Measurements from ENCODE around the gene ATP1A3. TPM values are rescaled to one million over a fixed set of nuclear protein-coding genes. Genes with fewer than 3 reads are reported as not detected.
"Not testable (repeated sequence)": the region's sequence is repeated elsewhere in the genome, so short reads cannot be mapped to it uniquely, and the experiment has no call there.

Gene ATP1A3
- total RNA-seq, 1 donor from 2014 or later: 1.4 TPM

DNA sequence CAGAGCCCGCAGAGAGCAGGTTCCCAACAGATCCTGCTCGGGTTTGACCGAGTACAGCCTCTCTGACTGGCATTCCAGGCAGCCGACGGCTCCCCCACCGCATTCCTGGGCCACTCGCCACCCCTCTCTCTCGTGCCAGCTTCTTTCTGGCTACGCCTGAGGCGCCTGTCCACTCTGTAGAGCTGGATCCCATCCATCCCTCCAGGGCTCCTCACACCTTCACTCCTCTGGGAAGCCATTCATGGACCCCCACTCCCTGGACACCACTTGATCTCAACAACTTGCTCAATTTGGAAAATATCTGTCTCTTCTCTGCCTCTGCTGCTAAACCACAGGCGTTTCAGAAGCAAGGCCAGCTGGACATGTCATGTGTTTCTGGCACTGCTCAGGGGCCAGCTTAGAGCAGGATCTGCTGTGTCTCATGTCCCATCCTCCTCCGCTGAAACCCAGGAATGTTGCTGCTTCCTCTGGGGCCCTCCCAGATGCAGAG, 30.6 kb upstream of the ATP1A3 start:
- H3K9me3 Mint-ChIP-seq: no peaks in the 10 kb centered on the region
- H3K4me1 Mint-ChIP-seq (ENCODE audit: low read depth): no peaks in the 10 kb centered on the region
- no peaks in the 10 kb centered on the region for H3K36me3 Mint-ChIP-seq (ENCODE audit: low read depth)
- H3K27ac Mint-ChIP-seq: no peak overlapping the region
- intact Hi-C loops (cut with micrococcal nuclease): no loop called here
- H3K27me3 Mint-ChIP-seq (ENCODE audit: insufficient read depth): peaks cover 5% of the 10 kb centered on the region
- no peak overlapping the region for H3K4me3 Mint-ChIP-seq
- DNase-seq (ENCODE audit: low spot score): no peak

DNA sequence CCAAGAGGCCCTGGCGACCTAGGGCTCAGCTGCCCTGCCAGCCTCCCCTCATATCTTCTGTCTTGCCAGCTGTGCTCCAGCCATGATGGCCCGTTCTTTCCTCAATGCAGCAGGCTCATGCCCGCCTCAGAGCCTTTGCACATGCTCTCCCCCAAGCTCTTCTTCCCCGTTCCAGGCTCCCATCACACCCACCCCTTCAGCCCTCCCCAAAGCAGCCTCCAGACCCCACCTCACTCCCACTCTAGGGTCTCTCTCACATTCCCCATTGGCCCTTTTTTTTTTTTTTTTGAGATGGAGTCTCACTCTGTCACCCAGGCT, 29.9 kb upstream of the ATP1A3 start:
- Mint-ChIP-seq H3K9me3 (no peaks in the 10 kb centered on the region), H3K27me3 (ENCODE audit: insufficient read depth) (peaks cover 3% of the 10 kb centered on the region), H3K4me1 (ENCODE audit: low read depth) (no peaks in the 10 kb centered on the region), H3K4me3 (no peak overlapping the region), H3K27ac (no peak overlapping the region), H3K36me3 (ENCODE audit: low read depth) (no peaks in the 10 kb centered on the region)
- intact Hi-C loops (cut with micrococcal nuclease): no loop called here
- DNase-seq (ENCODE audit: low spot score): no peak

DNA sequence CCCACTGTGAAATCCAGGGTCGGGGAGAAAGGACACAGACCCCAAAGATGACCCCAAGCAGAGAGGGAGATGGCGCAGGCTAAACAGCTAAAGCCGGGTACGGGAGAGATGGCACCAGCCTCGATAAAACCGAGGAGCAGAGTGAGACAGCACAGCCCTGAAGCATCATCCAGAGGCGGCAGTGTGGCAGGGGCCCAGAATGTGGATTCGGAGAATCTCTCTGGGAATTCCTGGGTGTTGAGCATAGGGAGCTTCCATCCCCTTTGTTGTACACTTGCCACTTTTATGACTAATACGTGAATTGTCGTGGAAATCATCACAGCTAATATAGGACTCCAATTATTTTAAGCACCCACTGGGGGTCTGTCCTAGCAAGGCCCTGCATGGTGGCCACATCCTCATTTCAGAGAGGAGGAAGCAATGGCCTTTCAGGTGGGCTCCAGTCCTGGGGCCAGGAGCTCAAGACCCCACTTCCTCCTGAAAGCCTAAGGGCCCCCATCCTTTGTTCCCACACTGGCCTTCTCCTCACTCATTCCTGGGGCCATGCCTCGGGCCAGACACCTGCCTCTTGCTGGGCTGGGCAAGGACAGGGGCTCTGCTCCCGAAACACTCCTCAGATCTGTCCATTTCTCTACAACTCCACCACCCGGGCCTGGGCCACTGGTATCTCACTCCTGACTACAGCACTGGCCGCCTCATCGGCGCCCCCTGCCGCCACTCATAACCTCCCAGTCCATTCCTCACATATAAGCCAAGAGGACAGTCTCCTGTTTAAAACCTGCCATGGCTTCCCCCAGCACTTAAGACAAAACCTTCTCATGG, 29.3 kb upstream of the ATP1A3 start:
- Mint-ChIP-seq H3K4me1 (ENCODE audit: low read depth) (no peaks in the 10 kb centered on the region), H3K9me3 (no peaks in the 10 kb centered on the region), H3K27ac (no peak overlapping the region), H3K27me3 (ENCODE audit: insufficient read depth) (peaks cover 3% of the 10 kb centered on the region), H3K36me3 (ENCODE audit: low read depth) (no peaks in the 10 kb centered on the region), H3K4me3 (no peak overlapping the region)
- intact Hi-C loops (cut with micrococcal nuclease): no loop called here
- no peak for DNase-seq (ENCODE audit: low spot score)

DNA sequence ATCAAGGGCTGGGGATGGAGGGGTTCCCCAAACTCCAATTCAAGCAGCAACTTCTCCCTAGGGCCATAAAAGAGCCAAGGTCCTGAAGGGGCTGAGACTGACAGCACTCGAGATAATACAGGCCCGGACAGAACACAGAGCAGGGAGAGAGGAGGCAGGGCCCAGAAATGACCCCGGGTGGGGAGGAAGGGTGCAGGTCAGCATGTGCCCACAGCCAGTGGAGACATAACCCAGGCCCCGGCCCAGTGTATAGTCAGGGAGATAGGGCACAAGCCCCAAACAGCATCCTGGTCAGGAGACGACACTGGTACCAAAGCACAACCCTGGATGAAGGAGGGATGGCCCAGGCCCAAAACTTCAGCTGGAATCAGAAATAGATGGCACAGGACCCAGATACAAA, 28.6 kb upstream of the ATP1A3 start:
- no peak overlapping the region for H3K4me3 Mint-ChIP-seq
- no peaks in the 10 kb centered on the region for H3K4me1 Mint-ChIP-seq (ENCODE audit: low read depth)
- H3K9me3 Mint-ChIP-seq: no peaks in the 10 kb centered on the region
- DNase-seq (ENCODE audit: low spot score): no peak
- H3K27ac Mint-ChIP-seq: no peak overlapping the region
- intact Hi-C loops (cut with micrococcal nuclease): no loop called here
- peaks cover 3% of the 10 kb centered on the region for H3K27me3 Mint-ChIP-seq (ENCODE audit: insufficient read depth)
- H3K36me3 Mint-ChIP-seq (ENCODE audit: low read depth): no peaks in the 10 kb centered on the region

DNA sequence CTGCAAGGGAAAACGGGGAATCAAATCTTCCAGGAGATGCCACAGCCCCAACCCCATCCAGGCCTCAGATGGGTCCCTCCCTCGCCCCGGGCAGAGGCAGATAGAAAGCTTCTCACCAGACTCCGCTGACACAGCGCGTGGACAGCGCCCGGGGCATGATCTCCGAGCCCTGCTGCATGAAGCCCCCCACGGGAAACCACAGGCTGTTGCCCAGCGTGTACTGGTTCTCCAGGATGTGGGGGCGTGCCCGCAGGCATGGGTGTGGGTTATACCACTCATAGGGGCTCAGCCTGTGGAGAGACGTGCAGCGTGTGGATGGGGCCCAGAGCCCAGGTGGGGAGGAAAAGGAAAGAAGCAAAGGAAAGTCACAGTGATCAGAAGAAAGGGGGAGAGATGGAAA, 27.2 kb upstream of the ATP1A3 start:
- Mint-ChIP-seq H3K27ac (no peak overlapping the region), H3K4me3 (no peak overlapping the region), H3K9me3 (no peaks in the 10 kb centered on the region), H3K27me3 (ENCODE audit: insufficient read depth) (peaks cover 5% of the 10 kb centered on the region), H3K4me1 (ENCODE audit: low read depth) (no peaks in the 10 kb centered on the region), H3K36me3 (ENCODE audit: low read depth) (no peaks in the 10 kb centered on the region)
- intact Hi-C loops (cut with micrococcal nuclease): no loop called here
- DNase-seq (ENCODE audit: low spot score): no peak

DNA sequence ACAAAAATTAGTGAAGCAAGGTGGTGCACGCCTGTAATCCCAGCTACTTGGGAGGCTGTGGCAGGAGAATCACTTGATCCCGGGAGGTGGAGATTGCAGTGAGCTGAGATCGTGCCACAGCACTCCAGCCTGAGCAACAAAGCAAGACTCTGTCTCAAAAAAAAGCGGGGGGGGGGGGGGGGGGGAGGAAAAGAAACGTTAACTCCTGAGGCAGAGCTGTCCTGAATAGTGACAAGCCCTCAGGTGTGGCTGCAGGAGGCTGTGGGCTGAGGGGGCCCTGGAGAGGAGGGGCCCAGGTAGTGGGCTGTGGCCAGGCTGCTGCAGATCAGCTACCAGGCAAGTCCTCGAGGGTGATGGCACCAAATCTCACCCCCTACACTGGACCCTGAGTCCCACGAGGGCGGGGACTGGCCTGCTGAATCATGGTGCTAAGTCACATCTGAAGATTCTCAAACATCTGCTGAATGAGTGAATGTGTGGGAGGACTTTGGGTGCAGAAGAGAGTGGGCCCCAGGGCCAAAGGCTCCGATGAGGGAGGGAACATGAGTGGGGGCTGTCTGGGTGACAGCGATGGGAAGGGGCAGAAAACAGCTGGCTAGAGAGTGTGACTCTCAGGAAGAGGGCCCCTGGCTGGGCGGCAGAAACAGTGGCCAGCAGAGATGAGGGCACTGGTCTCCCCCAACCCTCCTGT, 24.6 kb upstream of the ATP1A3 start:
- H3K4me3 Mint-ChIP-seq: no peak overlapping the region
- H3K36me3 Mint-ChIP-seq (ENCODE audit: low read depth): no peaks in the 10 kb centered on the region
- peaks cover 5% of the 10 kb centered on the region for H3K27me3 Mint-ChIP-seq (ENCODE audit: insufficient read depth)
- H3K27ac Mint-ChIP-seq: no peak overlapping the region
- no peak for DNase-seq (ENCODE audit: low spot score)
- no peaks in the 10 kb centered on the region for H3K4me1 Mint-ChIP-seq (ENCODE audit: low read depth)
- intact Hi-C loops (cut with micrococcal nuclease): no loop called here
- H3K9me3 Mint-ChIP-seq: no peaks in the 10 kb centered on the region

DNA sequence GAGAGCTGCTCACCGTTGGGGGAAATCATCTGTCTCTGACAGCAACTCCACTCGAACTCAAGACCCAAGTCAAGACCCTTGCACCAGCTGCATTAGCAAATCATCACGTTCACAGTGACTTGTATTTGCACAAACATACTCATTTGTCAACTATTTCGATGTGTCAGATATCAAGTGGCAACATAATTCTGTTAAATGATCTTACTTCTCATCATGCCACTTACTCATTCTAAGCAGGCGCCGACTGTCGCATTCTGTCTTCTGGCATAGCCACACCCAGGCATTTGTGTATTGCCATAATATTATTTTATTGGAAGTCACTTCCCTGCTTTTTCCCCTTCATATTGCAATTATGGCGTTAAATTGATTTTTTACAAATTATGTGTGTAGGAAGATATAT, 23.0 kb upstream of the ATP1A3 start:
- H3K4me1 Mint-ChIP-seq (ENCODE audit: low read depth): no peaks in the 10 kb centered on the region
- intact Hi-C loops (cut with micrococcal nuclease): no loop called here
- H3K27ac Mint-ChIP-seq: no peak overlapping the region
- no peak overlapping the region for H3K4me3 Mint-ChIP-seq
- no peak for DNase-seq (ENCODE audit: low spot score)
- H3K27me3 Mint-ChIP-seq (ENCODE audit: insufficient read depth): peaks cover 5% of the 10 kb centered on the region
- H3K36me3 Mint-ChIP-seq (ENCODE audit: low read depth): no peaks in the 10 kb centered on the region
- no peaks in the 10 kb centered on the region for H3K9me3 Mint-ChIP-seq

DNA sequence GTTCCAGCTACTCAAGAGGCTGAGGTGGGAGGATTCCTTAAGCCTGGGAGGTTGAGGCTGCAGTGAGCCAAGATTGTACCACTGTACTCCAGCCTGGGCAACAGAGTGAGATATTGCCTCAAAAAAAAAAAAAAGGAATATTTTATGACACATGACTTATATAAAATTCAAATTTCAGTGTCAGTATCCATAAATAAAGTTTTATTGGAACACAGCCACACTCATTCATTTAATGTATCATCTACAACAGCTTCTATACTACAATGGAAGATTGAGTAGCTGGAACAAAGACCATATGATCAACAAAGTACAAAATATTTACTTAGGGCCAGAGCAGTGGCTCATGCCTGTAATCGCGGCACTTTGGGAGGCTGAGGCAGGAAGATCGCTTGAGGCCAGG, 18.7 kb upstream of the ATP1A3 start:
- H3K27ac Mint-ChIP-seq; H3K36me3 Mint-ChIP-seq (ENCODE audit: low read depth); H3K9me3 Mint-ChIP-seq; DNase-seq (ENCODE audit: low spot score); H3K27me3 Mint-ChIP-seq (ENCODE audit: insufficient read depth); intact Hi-C loops (cut with micrococcal nuclease); H3K4me1 Mint-ChIP-seq (ENCODE audit: low read depth); H3K4me3 Mint-ChIP-seq: not testable (repeated sequence)

DNA sequence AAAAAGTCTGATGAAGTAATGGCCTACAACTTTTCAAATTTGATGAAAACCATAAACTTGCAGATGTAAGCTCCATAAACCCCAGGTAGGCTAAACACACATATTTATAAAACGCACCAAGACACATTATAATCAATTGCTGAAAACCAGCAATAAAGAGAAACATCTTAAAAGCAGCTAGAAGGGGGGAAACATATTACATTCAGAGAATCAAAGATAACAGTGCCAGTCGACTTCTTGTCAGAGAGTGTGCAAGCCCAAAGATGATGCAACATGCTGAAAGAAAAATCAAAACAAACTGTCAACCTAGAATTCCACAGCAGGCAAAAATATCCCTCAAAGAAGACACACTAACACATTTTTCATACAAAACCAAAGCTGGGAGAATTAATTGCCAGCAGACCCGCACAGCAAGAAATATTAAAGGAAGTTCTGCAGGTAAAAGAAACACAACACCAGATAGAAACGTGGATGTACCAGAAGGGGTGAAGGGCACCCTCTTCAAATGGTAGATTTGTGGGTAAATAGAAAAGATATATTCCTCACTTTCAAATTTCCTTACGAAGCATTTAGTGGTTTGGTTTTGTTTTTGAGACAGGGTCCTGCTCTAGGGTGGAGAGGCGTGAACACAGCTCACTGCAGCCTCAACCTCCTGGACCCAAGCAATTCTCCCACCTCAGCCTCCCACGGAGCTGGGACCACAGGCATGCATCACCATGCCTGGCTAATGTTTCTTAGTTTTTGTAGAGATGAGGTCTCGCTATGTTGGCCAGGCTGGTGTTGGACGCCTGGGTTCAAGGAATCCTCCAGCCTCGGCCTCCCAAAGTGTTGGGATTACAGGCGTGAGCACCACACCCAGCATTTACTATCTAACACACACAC, 16.5 kb upstream of the ATP1A3 start:
- Mint-ChIP-seq H3K27ac (no peak overlapping the region), H3K27me3 (ENCODE audit: insufficient read depth) (no peaks in the 10 kb centered on the region), H3K36me3 (ENCODE audit: low read depth) (no peaks in the 10 kb centered on the region), H3K4me1 (ENCODE audit: low read depth) (no peaks in the 10 kb centered on the region), H3K4me3 (no peak overlapping the region), H3K9me3 (no peaks in the 10 kb centered on the region)
- DNase-seq (ENCODE audit: low spot score): no peak
- intact Hi-C loops (cut with micrococcal nuclease): no loop called here

DNA sequence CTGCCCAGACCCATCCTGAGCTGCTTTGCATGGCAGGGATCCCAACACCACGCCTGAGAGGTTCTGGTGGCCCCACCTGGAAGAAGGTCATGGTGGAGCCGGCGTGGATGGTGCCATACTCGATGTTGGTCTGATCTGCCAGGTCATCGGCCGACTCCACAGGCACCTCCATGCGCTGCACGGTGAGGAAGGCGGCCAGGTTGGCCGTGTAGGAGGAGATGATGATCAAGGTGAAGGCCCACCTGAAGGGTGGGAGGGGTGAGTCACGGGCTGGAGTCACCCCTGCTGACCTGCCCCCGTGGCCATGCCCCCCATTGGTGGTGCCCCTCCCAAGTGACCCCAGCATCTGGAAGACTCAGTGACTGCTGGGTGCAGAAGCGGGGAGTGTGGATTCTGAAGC, 12.5 kb upstream of the ATP1A3 start:
- intact Hi-C loops (cut with micrococcal nuclease): no loop called here
- Mint-ChIP-seq H3K36me3 (ENCODE audit: low read depth) (no peaks in the 10 kb centered on the region), H3K9me3 (no peaks in the 10 kb centered on the region), H3K27ac (no peak overlapping the region), H3K27me3 (ENCODE audit: insufficient read depth) (peaks cover 5% of the 10 kb centered on the region), H3K4me1 (ENCODE audit: low read depth) (no peaks in the 10 kb centered on the region), H3K4me3 (no peak overlapping the region)
- DNase-seq (ENCODE audit: low spot score): no peak

DNA sequence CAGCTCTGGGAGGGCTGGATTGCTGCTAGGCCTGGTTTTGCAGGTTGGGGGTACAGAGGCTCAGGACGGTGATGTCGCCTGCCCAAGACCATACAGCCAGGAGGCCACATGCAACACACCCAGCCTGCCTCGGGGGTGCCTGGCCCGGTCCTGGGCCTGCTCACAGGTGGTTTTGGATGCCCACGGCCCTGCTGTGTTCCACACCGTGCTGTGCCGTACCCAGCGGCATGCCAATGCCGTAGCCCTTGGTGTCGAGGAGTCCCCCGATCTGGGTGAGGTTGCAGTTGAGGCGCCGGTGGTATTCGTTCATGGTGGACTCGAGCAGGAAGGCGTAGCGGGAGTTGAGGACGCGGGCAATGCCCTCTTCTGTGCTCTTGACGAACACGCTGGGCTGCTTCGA, 11.5 kb upstream of the ATP1A3 start:
- Mint-ChIP-seq H3K9me3 (no peaks in the 10 kb centered on the region), H3K27ac (no peak overlapping the region), H3K27me3 (ENCODE audit: insufficient read depth) (peaks cover 12% of the 10 kb centered on the region), H3K4me1 (ENCODE audit: low read depth) (no peaks in the 10 kb centered on the region), H3K4me3 (no peak overlapping the region), H3K36me3 (ENCODE audit: low read depth) (no peaks in the 10 kb centered on the region)
- no peak for DNase-seq (ENCODE audit: low spot score)
- intact Hi-C loops (cut with micrococcal nuclease): no loop called here

DNA sequence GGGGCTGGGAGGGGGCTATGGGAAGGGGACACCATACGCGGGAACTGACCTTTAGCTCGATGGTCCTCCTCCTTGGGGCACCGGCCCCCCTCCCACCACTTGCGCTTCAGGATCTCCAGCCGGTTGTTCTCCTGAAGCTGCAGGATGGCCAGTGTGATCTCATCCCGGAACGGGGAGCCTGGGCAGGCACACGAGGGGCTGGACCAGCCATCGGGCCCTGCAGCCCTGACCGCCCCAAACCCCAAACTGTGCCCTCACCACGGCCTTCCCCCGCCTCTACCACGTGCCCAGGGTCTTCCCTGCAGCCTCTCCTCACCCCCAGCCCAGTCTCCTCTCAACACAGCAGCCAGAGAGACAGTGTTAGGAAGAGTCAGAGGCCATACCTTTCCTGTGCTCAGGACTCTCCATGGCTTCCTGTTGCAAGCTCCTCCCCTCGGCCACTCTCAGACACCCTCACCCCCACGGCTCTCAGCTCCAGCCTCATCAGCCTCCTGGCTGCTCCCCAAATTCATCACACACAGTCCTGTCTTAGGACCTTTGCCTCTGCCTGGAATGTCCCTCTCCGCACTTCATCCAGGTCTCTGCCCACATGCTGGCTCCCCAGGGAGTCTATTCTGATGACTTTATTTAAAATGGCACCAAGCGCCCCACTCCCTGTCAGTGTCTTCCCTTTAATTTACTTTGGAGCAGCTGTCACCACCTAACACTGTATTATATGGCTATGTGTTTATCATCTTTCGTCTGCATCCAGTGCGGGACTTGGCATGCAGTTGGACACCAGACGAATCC, 9.7 kb upstream of the ATP1A3 start:
- no peak overlapping the region for H3K4me3 Mint-ChIP-seq
- DNase-seq (ENCODE audit: low spot score): no peak
- H3K9me3 Mint-ChIP-seq: no peaks in the 10 kb centered on the region
- no peaks in the 10 kb centered on the region for H3K4me1 Mint-ChIP-seq (ENCODE audit: low read depth)
- peaks cover 3% of the 10 kb centered on the region for H3K36me3 Mint-ChIP-seq (ENCODE audit: low read depth)
- intact Hi-C loops (cut with micrococcal nuclease): no loop called here
- no peak overlapping the region for H3K27ac Mint-ChIP-seq
- H3K27me3 Mint-ChIP-seq (ENCODE audit: insufficient read depth): peaks cover 24% of the 10 kb centered on the region
